GM12878 (cell line): Measurements from ENCODE around the gene SLC5A10. TPM values are rescaled to one million over a fixed set of nuclear protein-coding genes. Genes with fewer than 3 reads are reported as not detected.
A peak's percentile ranks its signal among the peaks of the same experiment; 100 is the strongest.

ENCODE experiments used
- ATAC-seq: fragments of 200-7000 bp; cut with Tn5 transposase; 3 replicates; pipeline ENCODE4 v1.9.1; 2020; ENCODE audit warnings: mild to moderate bottlenecking, moderate library complexity
- BruUV-seq: library from RNA; stranded (reverse); fragments of 400-500 nt; replicated peaks from 2 replicates; lab custom pipeline; 2021; lab: Mats Ljungman, UMichigan
- CTCF ChIA-PET: fragments of 300-600 bp; sonication (Branson Sonifier 250); formaldehyde crosslinking; extraction: SDS; loops from one replicate; lab custom pipeline; 2021; ENCODE audit warnings: inconsistent platforms; lab: Yijun Ruan, JAX
- POLR2A ChIA-PET: fragments of 350-600 bp; formaldehyde crosslinking; extraction: SDS; loops from one replicate; lab custom pipeline; 2021; ENCODE audit warnings: inconsistent platforms; lab: Charles Lee
- RAD21 ChIA-PET: fragments of 300-600 bp; sonication (Branson Sonifier 250); formaldehyde crosslinking; loops from one replicate; lab custom pipeline; 2023; ENCODE audit warnings: antibody characterized with exemption; ENCODE audit not compliant: unreplicated experiment; lab: Charles Lee
- SMC1A ChIA-PET: fragments of 300-600 bp; sonication (Branson Sonifier 250); formaldehyde crosslinking; loops from one replicate; lab custom pipeline; 2023; ENCODE audit not compliant: unreplicated experiment, uncharacterized antibody; lab: Charles Lee
- DNase-seq: peaks from one replicate; pipeline ENCODE4 v3.0.0-alpha.2; 2011; ENCODE audit warnings: low read depth, low spot score
- FAIRE-seq: peaks from 3 replicates; lab custom pipeline; 2011; peaks lifted over from hg19 to GRCh38; lab: Jason Lieb, UNC
- H2AFZ ChIP-seq: 2 replicates; pipeline ENCODE4 v1.6.0; 2011; ENCODE audit warnings: low read depth, low read length, control low read depth; ENCODE audit not compliant: control insufficient read depth
- H3K27ac ChIP-seq: 2 replicates; pipeline ENCODE4 v1.5.1; 2011; ENCODE audit warnings: control low read depth; ENCODE audit not compliant: control insufficient read depth, insufficient read depth
- H3K27me3 ChIP-seq, 2 experiments: replicated peaks in 1 of 2; 2 replicates each; pipeline versions ENCODE4 v1.6.0 to v1.6.1; 2011; ENCODE audit warnings: low read length in 1 of 2; ENCODE audit not compliant: control insufficient read depth in 2 of 2, insufficient read depth in 2 of 2
- H3K36me3 ChIP-seq, 2 experiments: 2 replicates each; pipeline ENCODE4 v1.5.1; 2011; ENCODE audit warnings: low read length in 1 of 2; ENCODE audit not compliant: control insufficient read depth in 2 of 2, insufficient read depth in 2 of 2
- H3K4me1 ChIP-seq: 2 replicates; pipeline ENCODE4 v1.6.1; 2011; ENCODE audit warnings: mild to moderate bottlenecking, low read length, moderate library complexity, mixed read lengths; ENCODE audit not compliant: control insufficient read depth, insufficient read depth
- H3K4me2 ChIP-seq: 2 replicates; pipeline ENCODE4 v1.6.0; 2011; ENCODE audit warnings: control low read depth; ENCODE audit not compliant: control insufficient read depth, insufficient read depth
- H3K4me3 ChIP-seq: fragments of 200-600 bp; sonication (generic); 2 replicates; pipeline ENCODE4 v1.5.1; 2016
- H3K79me2 ChIP-seq: 2 replicates; pipeline ENCODE4 v1.6.0; 2011; ENCODE audit warnings: low read length; ENCODE audit not compliant: control insufficient read depth, insufficient read depth
- H3K9ac ChIP-seq: 2 replicates; pipeline ENCODE4 v1.8.0; 2011; ENCODE audit warnings: low read length, control low read depth, mixed read lengths; ENCODE audit not compliant: control insufficient read depth, insufficient read depth
- H3K9me3 ChIP-seq: replicated peaks from 3 replicates; pipeline ENCODE4 v1.5.1; 2011; ENCODE audit warnings: mild to moderate bottlenecking, low read length; ENCODE audit not compliant: control insufficient read depth, insufficient read depth
- H4K20me1 ChIP-seq: 2 replicates; pipeline ENCODE4 v1.6.0; 2011; ENCODE audit not compliant: control insufficient read depth, insufficient read depth
- BCL3 ChIP-seq: IDR thresholded peaks from 2 replicates; pipeline ENCODE4 v1.6.1; 2011; ENCODE audit warnings: borderline replicate concordance, low read depth, mild to moderate bottlenecking, moderate library complexity, low read length; ENCODE audit not compliant: insufficient read depth, poor library complexity, severe bottlenecking
- CBFB ChIP-seq: IDR thresholded peaks from 2 replicates; pipeline ENCODE4 v1.6.1; 2016; ENCODE audit warnings: antibody characterized with exemption, low read depth
- DPF2 ChIP-seq: fragments of 450-650 bp; IDR thresholded peaks from 2 replicates; pipeline ENCODE4 v1.6.1; 2017; ENCODE audit warnings: mild to moderate bottlenecking
- ELK1 ChIP-seq: IDR thresholded peaks from 2 replicates; pipeline ENCODE4 v1.6.1; 2012; ENCODE audit warnings: low read depth, low read length, improper control_type of control experiment
- ETV6 ChIP-seq, 2 experiments: fragments of 450-650 bp in 1 of 2; IDR thresholded peaks in 1 of 2; conservative IDR thresholded peaks in 1 of 2; 2 replicates each; pipeline ENCODE4 v1.6.1; 2014; ENCODE audit warnings: antibody characterized with exemption in 1 of 2, borderline replicate concordance in 1 of 2, low read depth in 1 of 2, mild to moderate bottlenecking in 1 of 2, moderate library complexity in 1 of 2
- EZH2 ChIP-seq: IDR thresholded peaks from 2 replicates; pipeline ENCODE4 v1.6.1; 2012; ENCODE audit warnings: low read depth, mild to moderate bottlenecking, control low read depth, inconsistent platforms, low read length, borderline replicate concordance; ENCODE audit not compliant: control insufficient read depth
- IKZF2 ChIP-seq, 2 experiments: fragments of 450-650 bp; IDR thresholded peaks; 2 replicates each; pipeline ENCODE4 v1.6.1; 2017; ENCODE audit warnings: mild to moderate bottlenecking in 2 of 2, moderate library complexity in 2 of 2
- IRF4 ChIP-seq: IDR thresholded peaks from 2 replicates; pipeline ENCODE4 v1.6.1; 2011; ENCODE audit warnings: low read depth, low read length
- KAT2A ChIP-seq: conservative IDR thresholded peaks from 2 replicates; pipeline ENCODE4 v1.6.1; 2011; ENCODE audit warnings: low read depth, low read length; ENCODE audit not compliant: control insufficient read depth
- MAX ChIP-seq: IDR thresholded peaks from 2 replicates; pipeline ENCODE4 v1.6.1; 2012; ENCODE audit warnings: low read depth, low read length, improper control_type of control experiment
- PRDM15 ChIP-seq: fragments of 450-650 bp; formaldehyde crosslinking; IDR thresholded peaks from 2 replicates; pipeline ENCODE4 v1.4.0; 2020; ENCODE audit warnings: mild to moderate bottlenecking, moderate library complexity
- RELA ChIP-seq: fragments of 450-650 bp; IDR thresholded peaks from 2 replicates; pipeline ENCODE4 v1.8.0; 2014; ENCODE audit warnings: borderline replicate concordance; ENCODE audit not compliant: partially characterized antibody
- RUNX3 ChIP-seq: IDR thresholded peaks from 2 replicates; pipeline ENCODE4 v1.6.1; 2012; ENCODE audit warnings: low read length, inconsistent platforms
- SREBF1 ChIP-seq: IDR thresholded peaks from 2 replicates; pipeline ENCODE4 v1.6.1; 2012; ENCODE audit warnings: mild to moderate bottlenecking, low read length
- WGBS: methylation state at CpG from one replicate; pipeline ENCODE4 v1.1.6; 2016; ENCODE audit warnings: low lambda C conversion rate; ENCODE audit not compliant: insufficient replicate concordance, insufficient coverage; ENCODE audit errors: missing lambda C conversion rate; 5-methylcytosine and 5-hydroxymethylcytosine counted together
- in situ Hi-C: fragments of 300-500 bp; cut with MboI; formaldehyde crosslinking; loops from 9 replicates; pipeline ENCODE4 v1.14.3; 2018; ENCODE audit warnings: mixed read lengths
- intact Hi-C: fragments of 100-400 bp; cut with micrococcal nuclease; formaldehyde crosslinking; loops from one replicate; pipeline ENCODE4 v1.14.2; 2022; ENCODE audit not compliant: unreplicated experiment
- polyA plus RNA-seq, 11 experiments: library from polyadenylated mRNA; depleted of rRNA in 4 of 11; unstranded in 6 of 11; stranded (reverse) in 5 of 11; fragments of >200 nt; fragmentation: Nextera tagmentation in 4 of 11; fragmentation: Illumina TruSeq in 1 of 11; extraction: Ambion mirVana in 4 of 11; extraction: Trizol in 1 of 11; gene quantifications; 1 replicate in 1 of 11; 2 replicates in 10 of 11; pipeline versions ENCODE4 v1.2.1 to v1.2.3, GENCODE V29; 2011 to 2016; ENCODE audit warnings: inconsistent platforms in 2 of 11, missing spikeins in 2 of 11, low read depth in 1 of 11
- total RNA-seq, 4 experiments: library from RNA; depleted of rRNA in 3 of 4; stranded (reverse); fragments of >200 nt in 3 of 4; fragmentation: Illumina TruSeq in 1 of 4; extraction: Trizol in 1 of 4; gene quantifications; 2 replicates each; pipeline versions ENCODE4 v1.2.1 to v1.2.3, GENCODE V29; 2013 to 2021

The SLC5A10 gene
- total and polyA plus RNA-seq, 10 of the 15 experiments (the other 5 are each of a cell fraction or from before 2014, with no cell fraction given), result under 0.01 to 0.18 (median 0.07) TPM; not detected in 4

GRCh38 chr17:18920911-18921441 lies 31.0 kb upstream of the SLC5A10 start:
- intact Hi-C loops (loop anchor here (1.0 kb wide), 1 partner anchor 21 kb away; no protein-coding TSS in a partner anchor), in situ Hi-C loops (loop anchor here (5.0 to 25.0 kb wide), 2 partner anchors 64 to 1934 kb away; partner anchors contain the start of gene PRPSAP2)
- 0% methylated on average over 6 of the region's 6 CpGs for WGBS
- SMC1A ChIA-PET, result interaction anchor here (1.0 to 2.0 kb wide), 4 partner anchors 17 to 62 kb away, joined by 3 to 6 read pairs (median 5); no protein-coding TSS in a partner anchor
- RAD21 ChIA-PET, result interaction anchor here (0.6 to 1.3 kb wide), 4 partner anchors 21 to 63 kb away, joined by 3 to 7 read pairs (median 4); partner anchors contain the start of gene PRPSAP2
- Histone ChIP-seq H3K4me1 (peaks cover 28% of the 10 kb centered on the region), H4K20me1 (no peaks in the 10 kb centered on the region), H3K9me3 (no peaks in the 10 kb centered on the region), H3K36me3 (peaks cover 10 to 13% of the 10 kb centered on the region in 2 experiments; a peak in 3 of 4 replicates), H3K9ac (peak overlapping the region; percentile 63), H3K4me2 (peak overlapping the region; percentile 55), H3K4me3 (peak overlapping the region; percentile 37), H3K27ac (peak overlapping the region; percentile 98), H2AFZ (no peak overlapping the region), H3K27me3 (no peaks in the 10 kb centered on the region), H3K79me2 (peaks cover 20% of the 10 kb centered on the region)
- FAIRE-seq (peak; percentile 18), ATAC-seq (peak; percentile 62), DNase-seq (peak; percentile 66)
- CTCF ChIA-PET, result interaction anchor here (0.6 to 1.0 kb wide), 3 partner anchors 20 to 40 kb away, joined by 3 to 4 read pairs (median 3); no protein-coding TSS in a partner anchor
- BruUV-seq, result TSS peak; percentile 61
- POLR2A ChIA-PET, result interaction anchor here (1.3 kb wide), 1 partner anchor 62 kb away, joined by 7 read pairs; no protein-coding TSS in a partner anchor
- TF ChIP-seq EZH2 (no peak), PRDM15 (CRISPR knock-in tag) (no peak), IRF4 (no peak), KAT2A (no peak), RELA (no peak), ETV6 (conservative IDR thresholded peaks at IDR 0.05 in 1 of 2, IDR thresholded peaks at IDR 0.05 in 1 of 2; ENCODE audit: borderline replicate concordance in 1 of 2, low read depth in 1 of 2) (peak in 1 of 2 experiments; percentile 48; a peak in 1 of 4 replicates), IKZF2 (IDR thresholded peaks at IDR 0.05) (peak; percentile 54 to 59; a peak in 2 of 4 replicates), DPF2 (no peak), CBFB (no peak), SREBF1 (no peak), BCL3 (no peak), RUNX3 (peak; percentile 60), MAX (no peak), ELK1 (no peak)
